ENCODE results near the gene DLL4.

DLL4 gene

GRCh38 chr15:40936709-40937666 lies 7.8 kb downstream of the DLL4 start:
- no peak overlapping the region for H3K4me3 ChIP-seq (replicated peaks in 1 of 2; ENCODE audit: low read depth in 2 of 2, low read length in 2 of 2)
- DNase-seq (ENCODE audit: low read depth in 2 of 2): peak in 1 of 2 donors; percentile 65
- TF ChIP-seq, protein P1, sequence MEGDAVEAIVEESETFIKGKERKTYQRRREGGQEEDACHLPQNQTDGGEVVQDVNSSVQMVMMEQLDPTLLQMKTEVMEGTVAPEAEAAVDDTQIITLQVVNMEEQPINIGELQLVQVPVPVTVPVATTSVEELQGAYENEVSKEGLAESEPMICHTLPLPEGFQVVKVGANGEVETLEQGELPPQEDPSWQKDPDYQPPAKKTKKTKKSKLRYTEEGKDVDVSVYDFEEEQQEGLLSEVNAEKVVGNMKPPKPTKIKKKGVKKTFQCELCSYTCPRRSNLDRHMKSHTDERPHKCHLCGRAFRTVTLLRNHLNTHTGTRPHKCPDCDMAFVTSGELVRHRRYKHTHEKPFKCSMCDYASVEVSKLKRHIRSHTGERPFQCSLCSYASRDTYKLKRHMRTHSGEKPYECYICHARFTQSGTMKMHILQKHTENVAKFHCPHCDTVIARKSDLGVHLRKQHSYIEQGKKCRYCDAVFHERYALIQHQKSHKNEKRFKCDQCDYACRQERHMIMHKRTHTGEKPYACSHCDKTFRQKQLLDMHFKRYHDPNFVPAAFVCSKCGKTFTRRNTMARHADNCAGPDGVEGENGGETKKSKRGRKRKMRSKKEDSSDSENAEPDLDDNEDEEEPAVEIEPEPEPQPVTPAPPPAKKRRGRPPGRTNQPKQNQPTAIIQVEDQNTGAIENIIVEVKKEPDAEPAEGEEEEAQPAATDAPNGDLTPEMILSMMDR (IDR thresholded peaks at IDR 0.05; ENCODE audit: low read depth, low read length): no peak

DNA sequence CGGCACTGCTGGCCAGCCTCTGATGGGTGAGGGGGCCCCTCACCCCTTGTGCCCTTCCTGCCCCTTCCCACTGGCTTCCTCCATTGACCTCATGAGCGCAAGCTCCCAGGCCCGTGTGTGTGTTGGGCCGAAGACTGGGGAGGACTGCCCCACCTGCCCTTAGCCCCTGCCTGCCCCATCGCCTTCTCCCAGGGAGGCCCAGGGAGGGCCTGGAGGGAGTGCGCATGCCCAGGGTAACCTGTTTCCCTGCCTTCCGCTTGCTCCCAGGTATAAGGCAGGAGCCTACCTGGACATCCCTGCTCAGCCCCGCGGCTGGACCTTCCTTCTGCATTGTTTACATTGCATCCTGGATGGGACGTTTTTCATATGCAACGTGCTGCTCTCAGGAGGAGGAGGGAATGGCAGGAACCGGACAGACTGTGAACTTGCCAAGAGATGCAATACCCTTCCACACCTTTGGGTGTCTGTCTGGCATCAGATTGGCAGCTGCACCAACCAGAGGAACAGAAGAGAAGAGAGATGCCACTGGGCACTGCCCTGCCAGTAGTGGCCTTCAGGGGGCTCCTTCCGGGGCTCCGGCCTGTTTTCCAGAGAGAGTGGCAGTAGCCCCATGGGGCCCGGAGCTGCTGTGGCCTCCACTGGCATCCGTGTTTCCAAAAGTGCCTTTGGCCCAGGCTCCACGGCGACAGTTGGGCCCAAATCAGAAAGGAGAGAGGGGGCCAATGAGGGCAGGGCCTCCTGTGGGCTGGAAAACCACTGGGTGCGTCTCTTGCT lies 8.8 kb downstream of the DLL4 start:
- TF ChIP-seq, protein P1 (IDR thresholded peaks at IDR 0.05; ENCODE audit: low read depth, low read length): peak; percentile 16
- no peak overlapping the region for H3K4me3 ChIP-seq (replicated peaks in 1 of 2; ENCODE audit: low read depth in 2 of 2, low read length in 2 of 2)

DNA sequence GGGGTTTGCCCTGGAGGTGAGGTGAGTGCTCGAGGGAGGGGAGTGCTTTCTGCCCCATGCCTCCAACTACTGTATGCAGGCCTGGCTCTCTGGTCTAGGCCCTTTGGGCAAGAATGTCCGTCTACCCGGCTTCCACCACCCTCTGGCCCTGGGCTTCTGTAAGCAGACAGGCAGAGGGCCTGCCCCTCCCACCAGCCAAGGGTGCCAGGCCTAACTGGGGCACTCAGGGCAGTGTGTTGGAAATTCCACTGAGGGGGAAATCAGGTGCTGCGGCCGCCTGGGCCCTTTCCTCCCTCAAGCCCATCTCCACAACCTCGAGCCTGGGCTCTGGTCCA lies 9.4 kb downstream of the DLL4 start:
- no peak overlapping the region for H3K4me3 ChIP-seq (replicated peaks in 1 of 2; ENCODE audit: low read depth in 2 of 2, low read length in 2 of 2)
- TF ChIP-seq, protein P1 (IDR thresholded peaks at IDR 0.05; ENCODE audit: low read depth, low read length): no peak
- DNase-seq (ENCODE audit: low read depth in 2 of 2): no peak

More for the DNA sequence above, 8.8 kb downstream of the DLL4 start:
- DNase-seq (ENCODE audit: low read depth in 2 of 2): no peak

DNA sequence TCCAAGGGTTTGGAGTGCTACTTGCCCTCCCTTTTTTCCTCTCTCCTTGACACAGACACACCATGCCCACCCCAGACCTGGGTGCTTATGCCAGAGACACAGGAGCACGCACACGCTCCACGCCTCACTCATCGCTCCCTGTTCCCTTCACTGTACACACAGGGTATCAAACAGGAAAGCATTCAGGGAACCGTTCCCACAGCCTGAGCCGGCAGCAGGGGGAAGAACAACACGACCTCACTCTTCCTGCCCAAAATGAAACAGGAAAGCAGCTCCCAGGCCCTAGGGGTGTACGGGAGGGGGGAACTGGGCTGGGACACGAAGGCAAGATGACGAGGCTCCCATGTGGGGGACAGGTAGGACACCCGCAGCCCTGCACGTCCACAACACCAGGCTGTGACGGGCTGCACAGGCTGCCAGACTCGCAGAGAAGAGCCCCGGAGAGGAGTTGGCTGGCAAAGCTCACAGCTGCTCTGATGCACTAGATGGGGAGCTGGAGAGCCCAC lies 11.2 kb downstream of the DLL4 start:
- no peak for DNase-seq (ENCODE audit: low read depth in 2 of 2)
- no peak overlapping the region for H3K4me3 ChIP-seq (replicated peaks in 1 of 2; ENCODE audit: low read depth in 2 of 2, low read length in 2 of 2)
- TF ChIP-seq, protein P1 (IDR thresholded peaks at IDR 0.05; ENCODE audit: low read depth, low read length): no peak

DNA sequence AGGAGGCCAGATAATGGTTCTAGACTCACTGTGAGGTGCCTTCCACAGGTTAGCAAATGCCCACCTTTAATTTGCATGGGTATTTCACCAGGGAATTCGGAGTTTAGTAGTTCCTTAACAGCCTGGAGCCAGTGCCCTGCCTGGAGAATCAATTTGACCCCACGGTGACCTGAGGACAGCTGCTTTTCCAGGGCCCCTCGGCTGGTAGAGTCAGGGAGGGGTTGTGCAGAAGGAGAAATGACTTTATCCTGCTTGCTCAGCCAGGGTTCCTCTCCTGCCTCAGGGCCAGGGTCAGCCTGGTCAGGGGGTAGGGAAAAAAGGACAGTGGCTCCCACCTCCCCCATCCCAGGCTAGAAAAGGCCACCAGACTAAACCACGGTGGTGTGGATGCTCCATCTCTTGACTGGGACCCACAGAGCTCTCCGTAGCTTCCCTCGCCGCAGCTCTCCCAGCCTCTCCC lies 12.0 kb downstream of the DLL4 start:
- peak overlapping the region; percentile 28 to 44 for H3K4me3 ChIP-seq (replicated peaks in 1 of 2; ENCODE audit: low read depth in 2 of 2, low read length in 2 of 2)
- TF ChIP-seq, protein P1 (IDR thresholded peaks at IDR 0.05; ENCODE audit: low read depth, low read length): no peak
- no peak for DNase-seq (ENCODE audit: low read depth in 2 of 2)

DNA sequence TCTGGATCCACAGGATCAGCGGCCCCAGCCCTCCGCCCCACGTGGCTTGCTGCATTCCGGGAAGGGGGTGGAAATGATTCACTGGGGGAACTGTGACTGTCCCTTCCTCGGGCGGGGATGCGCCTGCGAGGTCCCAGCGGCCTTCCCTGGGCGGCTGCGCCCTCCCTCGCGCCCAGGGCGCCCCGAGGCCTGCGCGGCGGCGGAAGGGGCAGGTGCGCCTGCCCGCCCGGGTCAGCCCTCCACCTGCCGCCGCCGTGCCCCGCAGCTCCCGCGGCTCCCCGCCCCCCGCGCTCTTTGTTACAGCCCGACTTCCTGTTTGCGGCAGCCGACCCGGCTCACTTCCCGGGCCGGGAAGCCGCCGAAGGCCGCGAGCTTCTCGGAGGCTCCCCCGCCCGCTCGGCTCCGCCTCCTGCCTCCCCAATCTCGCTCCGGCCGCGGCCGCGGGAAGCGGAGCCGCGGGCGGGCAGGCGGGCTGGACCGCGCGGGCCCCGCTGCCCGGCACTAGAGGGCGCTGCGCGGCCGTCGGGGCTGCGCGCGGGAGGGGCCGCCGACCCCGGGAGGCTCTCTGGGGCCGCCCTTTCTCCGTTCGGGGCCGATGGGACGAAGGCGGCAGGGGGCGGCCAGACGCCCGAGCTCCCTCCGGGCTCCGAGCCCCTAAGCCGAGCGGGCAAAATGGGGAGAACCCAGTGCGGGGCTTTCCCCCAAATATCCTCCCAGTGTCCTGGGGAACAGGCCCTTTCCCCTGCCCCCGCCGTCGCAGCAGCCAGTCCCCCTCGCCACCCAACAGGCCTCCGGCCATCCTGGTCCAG lies 12.6 kb downstream of the DLL4 start:
- peak; percentile 61 to 79 for DNase-seq (ENCODE audit: low read depth in 2 of 2)
- peak overlapping the region; percentile 54 to 55 for H3K4me3 ChIP-seq (replicated peaks in 1 of 2; ENCODE audit: low read depth in 2 of 2, low read length in 2 of 2)
- TF ChIP-seq, protein P1 (IDR thresholded peaks at IDR 0.05; ENCODE audit: low read depth, low read length): no peak
